Measurements from ENCODE around the gene MLN. TPM values are rescaled to one million over a fixed set of nuclear protein-coding genes. Genes with fewer than 3 reads are reported as not detected.

The MLN gene
- total RNA-seq, 1 donor from 2014 or later = not detected

GRCh38 chr6:33808641-33809180 is 4.9 kb upstream of the MLN start:
- DNase-seq (ENCODE audit: low read depth) (no peak), FAIRE-seq (no peak)
- Histone ChIP-seq H3K27me3 (ENCODE audit: control insufficient read depth, insufficient read depth, low read length) (peaks cover 7% of the 10 kb centered on the region), H3K4me3 (ENCODE audit: low read depth, low read length) (no peak overlapping the region), H3K36me3 (ENCODE audit: control insufficient read depth, insufficient read depth, low read length) (no peaks in the 10 kb centered on the region)
- no peak for TF ChIP-seq CTCF (IDR thresholded peaks at IDR 0.05; ENCODE audit: insufficient read depth, low read length, severe bottlenecking)

- peak; percentile 81 for FAIRE-seq
- no peak for TF ChIP-seq CTCF (IDR thresholded peaks at IDR 0.05; ENCODE audit: insufficient read depth, low read length, severe bottlenecking)
- Histone ChIP-seq H3K36me3 (ENCODE audit: control insufficient read depth, insufficient read depth, low read length) (no peaks in the 10 kb centered on the region), H3K4me3 (ENCODE audit: low read depth, low read length) (no peak overlapping the region), H3K27me3 (ENCODE audit: control insufficient read depth, insufficient read depth, low read length) (peaks cover 8% of the 10 kb centered on the region)
- no peak for DNase-seq (ENCODE audit: low read depth)
Observed at GRCh38 chr6:33807606-33808005, 3.8 kb upstream of the MLN start.

GRCh38 chr6:33806841-33807240 is 3.0 kb upstream of the MLN start:
- Histone ChIP-seq H3K27me3 (ENCODE audit: control insufficient read depth, insufficient read depth, low read length) (peaks cover 8% of the 10 kb centered on the region), H3K36me3 (ENCODE audit: control insufficient read depth, insufficient read depth, low read length) (no peaks in the 10 kb centered on the region), H3K4me3 (ENCODE audit: low read depth, low read length) (no peak overlapping the region)
- DNase-seq (ENCODE audit: low read depth) (no peak), FAIRE-seq (no peak)
- TF ChIP-seq CTCF (IDR thresholded peaks at IDR 0.05; ENCODE audit: insufficient read depth, low read length, severe bottlenecking) = no peak

GRCh38 chr6:33802186-33802958 is 1.4 kb downstream of the MLN start:
- no peak for FAIRE-seq
- H3K36me3 ChIP-seq (ENCODE audit: control insufficient read depth, insufficient read depth, low read length) = no peaks in the 10 kb centered on the region
- H3K4me3 ChIP-seq (ENCODE audit: low read depth, low read length) = no peak overlapping the region
- TF ChIP-seq CTCF (IDR thresholded peaks at IDR 0.05; ENCODE audit: insufficient read depth, low read length, severe bottlenecking) = no peak
- no peak for DNase-seq (ENCODE audit: low read depth)
- H3K27me3 ChIP-seq (ENCODE audit: control insufficient read depth, insufficient read depth, low read length) = peaks cover 1% of the 10 kb centered on the region

- no peaks in the 10 kb centered on the region for H3K36me3 ChIP-seq (ENCODE audit: control insufficient read depth, insufficient read depth, low read length)
- DNase-seq (ENCODE audit: low read depth) (no peak), FAIRE-seq (no peak)
- peaks cover 1% of the 10 kb centered on the region for H3K27me3 ChIP-seq (ENCODE audit: control insufficient read depth, insufficient read depth, low read length)
- TF ChIP-seq CTCF (IDR thresholded peaks at IDR 0.05; ENCODE audit: insufficient read depth, low read length, severe bottlenecking) = no peak
- no peak overlapping the region for H3K4me3 ChIP-seq (ENCODE audit: low read depth, low read length)
Observed at GRCh38 chr6:33801611-33802010, 2.2 kb downstream of the MLN start.
